NCI-H460 (cell line): ENCODE data around the gene FAM184B. TPM values are rescaled to one million over a fixed set of nuclear protein-coding genes. Genes with fewer than 3 reads are reported as not detected.

Experiments used
- DNase-seq: peaks from one replicate; pipeline ENCODE4 v3.0.0-alpha.2; 2016; ENCODE audit warnings: low read depth; ENCODE audit errors: extremely low read depth
- polyA plus RNA-seq: library from polyadenylated mRNA; depleted of rRNA; stranded (reverse); fragments of >200 nt; gene quantifications from 2 replicates; pipeline ENCODE4 v1.2.3, GENCODE V29; 2014; cell fraction: nucleus; rRNA removed
- total RNA-seq: library from RNA; depleted of rRNA; stranded (reverse); fragments of >200 nt; shearing (Covaris generic); gene quantifications from 2 replicates; pipeline ENCODE4 v1.2.3, GENCODE V29; 2014; rRNA removed

The FAM184B gene
- 0.02 TPM in 1 of 2 replicates, not detected in the other for total RNA-seq
- not detected in 2 replicates for polyA plus RNA-seq

DNA sequence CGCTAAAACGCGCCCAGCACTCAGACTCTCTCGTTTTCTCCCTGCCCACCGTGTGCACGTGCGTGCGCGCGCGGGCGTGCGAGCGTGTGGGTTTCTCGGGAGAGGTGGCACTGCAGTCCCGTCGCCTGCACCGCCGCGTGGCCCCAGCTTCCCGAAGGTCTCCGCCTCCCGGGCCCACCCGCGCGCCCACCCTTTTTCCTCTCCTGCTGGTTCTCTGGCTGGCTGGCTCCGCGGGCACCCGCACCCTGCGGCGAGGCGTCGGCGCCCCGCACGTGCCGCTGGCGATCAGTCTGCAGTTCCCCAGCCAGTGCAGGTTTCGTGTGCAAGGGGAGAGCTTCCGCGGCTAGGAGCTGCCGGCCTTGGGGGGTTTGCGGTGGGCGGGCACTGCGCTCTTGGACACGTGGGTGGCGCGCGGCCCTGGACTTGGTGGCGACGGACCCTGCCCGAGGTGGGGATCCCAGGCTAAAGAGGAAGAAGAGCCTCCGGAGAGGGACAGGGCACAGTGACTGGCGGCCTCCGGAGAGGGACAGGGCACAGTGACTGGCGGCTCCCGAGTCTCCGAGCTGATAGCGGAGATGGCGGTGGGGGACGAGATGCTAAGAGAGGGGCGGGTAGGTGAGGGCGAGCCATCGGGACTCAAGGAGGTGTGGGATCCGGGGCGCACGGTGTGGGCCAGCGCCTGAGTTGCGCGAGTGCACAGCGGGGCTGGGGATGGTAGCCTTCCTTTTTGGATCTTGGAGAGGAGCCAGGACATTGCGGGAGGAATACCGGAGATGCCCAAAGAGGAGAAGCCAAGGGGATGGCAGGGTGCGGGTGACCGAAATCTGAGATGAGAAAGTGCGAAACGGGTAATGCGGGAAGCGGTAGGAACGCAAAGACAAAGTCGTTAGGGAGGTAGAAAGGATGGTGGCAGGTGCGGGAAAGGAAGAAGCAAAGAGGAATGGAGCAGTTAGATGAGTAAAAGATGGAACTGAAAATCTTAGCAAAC lies at the start of gene FAM184B:
FAM184B (minus strand) TSS at position 322 of the 988 bp plus-strand sequence. CDS start 322 bp downstream, outside the sequence.
- no peak for DNase-seq

GRCh38 chr4:17823871-17824669 lies 42.6 kb upstream of the FAM184B start:
- DNase-seq = no peak

DNA sequence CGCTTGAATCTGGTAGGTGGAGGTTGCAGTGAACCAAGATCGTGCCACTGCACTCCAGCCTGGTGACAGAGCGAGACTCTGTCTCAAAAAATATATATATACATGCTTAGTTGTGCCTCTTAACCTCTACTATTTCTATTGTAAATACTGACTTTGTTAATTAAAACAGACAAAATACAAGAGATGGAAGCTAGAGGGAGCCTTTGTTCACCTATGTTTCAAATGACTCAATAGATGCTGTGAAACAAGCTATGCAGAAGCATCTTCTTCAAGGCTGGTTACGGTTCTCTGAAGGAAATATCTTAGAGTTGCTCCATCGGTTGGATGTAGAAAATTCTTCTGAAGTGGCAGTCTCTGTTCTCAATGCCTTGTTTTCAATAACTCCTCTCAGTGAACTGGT lies 35.6 kb upstream of the FAM184B start:
- DNase-seq = peak; percentile 50

- DNase-seq = no peak
Observed at GRCh38 chr4:17816142-17816541, 34.7 kb upstream of the FAM184B start.

GRCh38 chr4:17814140-17814539 lies 32.7 kb upstream of the FAM184B start:
- no peak for DNase-seq

DNA sequence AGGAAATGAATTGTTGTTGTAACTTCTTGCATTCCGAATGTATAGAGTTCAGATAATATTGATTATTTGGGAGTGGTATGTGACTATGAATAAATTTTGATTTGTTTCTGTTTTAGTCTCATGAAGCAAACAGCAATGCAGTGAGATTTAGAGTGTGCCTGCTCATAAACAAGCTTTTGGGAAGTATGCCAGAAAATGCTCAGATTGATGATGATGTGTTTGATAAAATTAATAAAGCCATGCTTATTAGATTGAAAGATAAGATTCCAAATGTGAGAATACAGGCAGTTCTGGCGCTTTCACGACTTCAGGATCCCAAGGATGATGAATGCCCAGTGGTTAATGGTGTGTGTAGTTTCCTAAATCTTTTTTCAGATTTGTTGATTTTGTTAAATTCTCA lies 31.4 kb upstream of the FAM184B start:
- DNase-seq = no peak

GRCh38 chr4:17812125-17812524 lies 30.7 kb upstream of the FAM184B start:
- DNase-seq = no peak

DNA sequence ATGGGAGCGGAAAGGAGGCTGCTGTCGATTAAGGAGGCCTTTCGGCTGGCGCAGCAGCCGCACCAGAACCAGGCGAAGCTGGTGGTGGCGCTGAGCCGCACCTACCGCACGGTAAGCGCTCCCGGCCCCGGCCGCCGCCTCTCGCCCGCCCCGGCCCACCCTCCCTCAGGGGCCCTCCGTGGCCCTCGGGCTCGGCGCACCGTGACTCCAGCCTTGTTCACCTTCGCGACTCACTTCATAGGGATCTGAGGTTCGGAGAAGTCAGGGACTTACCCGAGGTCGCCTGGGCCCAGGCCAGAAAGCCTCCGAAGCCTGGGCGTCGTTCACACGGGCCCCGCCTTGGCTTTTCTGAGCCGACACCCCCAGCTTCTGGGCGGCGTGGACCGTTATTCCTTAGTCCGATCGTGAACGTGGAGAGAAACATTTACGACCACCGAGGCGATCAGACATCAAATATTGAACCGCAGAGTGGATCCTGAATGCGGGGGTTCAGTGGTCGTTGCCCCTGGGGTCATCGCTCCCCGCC lies 29.7 kb upstream of the FAM184B start:
- DNase-seq = no peak

- peak; percentile 99 for DNase-seq
Observed at GRCh38 chr4:17810260-17811077, 29.0 kb upstream of the FAM184B start, which contains the start of the genes DCAF16 and NCAPG. Gene DCAF16 (minus strand): TSS chr4:17810757. CDS start chr4:17804141, 6,616 bp downstream. Gene NCAPG (plus strand): TSS chr4:17810979. CDS start chr4:17811078, 99 bp downstream.

DNA sequence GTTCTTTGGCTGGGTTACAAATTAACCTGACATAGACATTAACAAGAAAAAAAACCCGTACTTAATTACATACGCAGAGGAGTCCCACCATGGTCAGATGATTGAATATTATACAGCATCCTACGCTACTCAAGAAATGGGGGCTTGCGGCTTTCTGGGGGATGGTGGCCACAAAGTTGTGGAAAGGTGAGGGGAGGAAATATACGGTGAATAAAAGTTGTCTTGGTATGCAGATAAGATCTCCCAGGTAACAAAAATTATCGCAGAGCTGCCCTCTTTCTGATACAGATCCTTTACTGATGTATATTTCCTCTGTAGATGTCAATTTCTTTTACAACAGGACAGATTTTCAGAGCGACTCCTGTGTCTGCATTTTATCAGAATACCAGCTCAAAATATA lies 28.2 kb upstream of the FAM184B start:
- no peak for DNase-seq

DNA sequence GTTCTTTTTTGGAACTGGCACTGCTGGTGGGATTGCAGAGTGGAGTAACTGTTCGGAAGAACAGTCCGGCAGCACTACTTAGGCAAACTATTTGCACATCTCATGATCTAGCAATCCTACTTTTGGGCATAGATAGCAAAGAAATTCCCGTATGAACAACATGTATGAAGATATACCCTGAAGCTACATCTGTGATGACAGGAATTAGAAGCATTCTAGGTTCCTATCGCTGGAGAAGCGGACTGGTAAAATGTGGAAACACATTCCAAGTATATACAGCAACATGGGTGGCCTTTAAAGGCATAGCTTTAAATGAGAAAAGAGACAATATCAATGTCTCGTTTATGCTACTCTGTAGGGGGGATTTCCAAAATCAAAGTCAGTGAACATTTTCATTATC lies 26.0 kb upstream of the FAM184B start:
- DNase-seq = no peak

GRCh38 chr4:17805580-17806155 lies 24.2 kb upstream of the FAM184B start:
- DNase-seq = no peak

GRCh38 chr4:17797808-17798207 lies 16.4 kb upstream of the FAM184B start:
- DNase-seq = no peak

- DNase-seq = no peak
Observed at GRCh38 chr4:17794730-17795129, 13.3 kb upstream of the FAM184B start.

GRCh38 chr4:17788956-17789355 lies 7.5 kb upstream of the FAM184B start:
- no peak for DNase-seq

DNA sequence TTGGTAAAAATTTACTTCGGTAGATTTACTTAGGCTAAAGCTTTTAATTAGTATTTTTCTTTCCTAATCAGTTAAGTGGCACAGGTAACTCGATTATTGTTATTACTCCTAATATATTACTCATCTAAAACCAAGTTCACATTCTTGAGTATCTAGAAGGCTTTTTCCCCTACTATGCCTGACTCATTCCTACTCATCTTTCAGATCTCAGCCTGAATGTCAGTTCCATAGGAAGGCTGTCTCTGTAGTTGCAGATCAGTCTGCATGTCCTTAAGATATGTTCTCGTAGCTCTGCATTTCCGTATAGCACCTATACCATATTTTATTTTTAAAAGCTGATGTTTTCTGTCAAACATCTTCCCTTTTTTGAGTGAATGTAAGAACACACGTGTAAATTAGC lies 5.9 kb upstream of the FAM184B start:
- no peak for DNase-seq

- no peak for DNase-seq
Observed at GRCh38 chr4:17786567-17786966, 5.1 kb upstream of the FAM184B start.

- DNase-seq = no peak
Observed at GRCh38 chr4:17785858-17786257, 4.4 kb upstream of the FAM184B start.

DNA sequence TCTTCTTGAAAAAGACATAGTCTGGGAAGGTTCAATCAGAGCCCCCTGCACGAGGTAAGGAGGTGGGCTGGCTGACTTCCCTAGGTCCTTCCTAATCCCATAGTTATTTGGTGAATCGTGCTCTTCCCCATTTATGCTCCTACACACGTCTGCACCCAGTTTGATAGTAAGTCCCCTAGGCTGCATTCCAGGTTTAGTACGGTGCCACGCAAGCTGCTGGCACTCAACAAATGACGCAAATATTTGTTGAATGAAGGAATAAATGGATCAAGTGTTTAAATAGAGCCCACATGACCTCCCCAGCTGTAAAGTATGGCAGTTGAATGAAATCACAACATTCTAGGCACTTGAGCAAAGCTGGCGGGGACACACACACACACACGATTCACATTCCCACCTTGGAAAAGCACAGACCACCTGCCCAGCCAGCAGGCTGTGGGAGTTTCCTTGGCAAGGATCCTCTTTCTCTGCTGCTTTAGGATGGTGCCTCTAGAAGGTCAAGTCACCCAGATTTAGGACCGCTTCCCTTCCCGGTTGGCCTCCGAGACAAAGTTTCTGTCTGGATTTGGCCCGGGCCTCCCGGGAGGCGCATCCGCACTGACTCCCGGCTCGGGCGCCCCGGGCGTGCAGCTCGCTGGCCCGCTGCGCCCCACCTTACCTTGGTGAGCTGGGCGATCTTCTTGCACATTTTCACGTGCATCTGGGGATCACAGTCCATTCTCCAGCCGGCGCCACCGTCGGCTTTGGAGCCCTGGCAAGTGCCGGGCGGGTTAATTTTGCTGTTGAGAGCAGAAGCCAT lies 721 bp downstream of the FAM184B start:
- no peak for DNase-seq
